H1 (cell line): ENCODE data around the gene SRCIN1. TPM values are rescaled to one million over a fixed set of nuclear protein-coding genes. Genes with fewer than 3 reads are reported as not detected.

Experiments
- CTCF ChIA-PET: fragments of 300-600 bp; sonication (Branson Sonifier 250); formaldehyde crosslinking; loops from one replicate; lab custom pipeline; 2021; ENCODE audit not compliant: partially characterized antibody; lab: Charles Lee
- POLR2A ChIA-PET: fragments of 300-600 bp; sonication (Branson Sonifier 250); formaldehyde crosslinking; loops from one replicate; lab custom pipeline; 2021; ENCODE audit warnings: inconsistent platforms; ENCODE audit not compliant: partially characterized antibody; lab: Charles Lee
- DNase-seq, 2 experiments: peaks; one replicate each; pipeline versions ENCODE4 v3.0.0 to v3.0.0-alpha.2; 2010 to 2022; ENCODE audit warnings: low spot score in 2 of 2, low read depth in 1 of 2, mixed read lengths in 1 of 2
- FAIRE-seq: peaks from 2 replicates; lab custom pipeline; 2011; peaks lifted over from hg19 to GRCh38; lab: Jason Lieb, UNC
- H2AFZ ChIP-seq: 2 replicates; pipeline ENCODE4 v1.8.1; 2012; ENCODE audit warnings: low read length, inconsistent platforms
- H2AK5ac ChIP-seq: 2 replicates; pipeline ENCODE4 v1.6.1; 2013; ENCODE audit warnings: low read depth, low read length
- H2BK120ac ChIP-seq: replicated peaks from 2 replicates; pipeline ENCODE3; 2013; ENCODE audit warnings: low read depth, low read length, inconsistent platforms
- H2BK12ac ChIP-seq: 2 replicates; pipeline ENCODE4 v1.6.1; 2013; ENCODE audit warnings: low read depth, low read length
- H2BK15ac ChIP-seq: 2 replicates; pipeline ENCODE4 v1.6.1; 2013; ENCODE audit warnings: low read length
- H2BK20ac ChIP-seq: 2 replicates; pipeline ENCODE4 v1.6.1; 2013; ENCODE audit warnings: low read length
- H2BK5ac ChIP-seq: 2 replicates; pipeline ENCODE4 v1.6.1; 2013; ENCODE audit warnings: low read depth, low read length
- H3K14ac ChIP-seq: 2 replicates; pipeline ENCODE4 v1.6.1; 2013; ENCODE audit warnings: inconsistent platforms; ENCODE audit not compliant: insufficient read length
- H3K18ac ChIP-seq: 2 replicates; pipeline ENCODE4 v1.6.1; 2013; ENCODE audit warnings: low read length; ENCODE audit errors: extremely low read depth
- H3K23ac ChIP-seq: 2 replicates; pipeline ENCODE4 v1.6.1; 2013; ENCODE audit warnings: inconsistent platforms; ENCODE audit not compliant: insufficient read length
- H3K23me2 ChIP-seq: 2 replicates; pipeline ENCODE4 v1.6.1; 2013; ENCODE audit warnings: low read depth, low read length
- H3K27ac ChIP-seq: 2 replicates; pipeline ENCODE4 v1.6.1; 2011; ENCODE audit warnings: low read depth, low read length, inconsistent platforms
- H3K27me3 ChIP-seq, 4 experiments: replicated peaks in 1 of 4; 1 replicate in 1 of 4; 2 replicates in 3 of 4; pipeline versions ENCODE4 v1.6.1 to v1.8.1; 2011 to 2013; ENCODE audit warnings: low read length in 3 of 4, mild to moderate bottlenecking in 3 of 4, inconsistent platforms in 2 of 4, mixed read lengths in 2 of 4, moderate library complexity in 1 of 4; ENCODE audit not compliant: control insufficient read depth in 3 of 4, insufficient read depth in 3 of 4; ENCODE audit errors: extremely low read depth in 1 of 4
- H3K36me3 ChIP-seq, 4 experiments: 2 replicates each; pipeline versions ENCODE4 v1.6.1 to v1.8.1; 2011 to 2013; ENCODE audit warnings: mild to moderate bottlenecking in 4 of 4, low read length in 3 of 4, moderate library complexity in 2 of 4, control low read depth in 1 of 4, inconsistent platforms in 1 of 4; ENCODE audit not compliant: insufficient read depth in 4 of 4, control insufficient read depth in 2 of 4
- H3K4ac ChIP-seq: replicated peaks from 2 replicates; pipeline ENCODE3; 2013; ENCODE audit warnings: low read length, low read depth, mixed read lengths, inconsistent platforms; ENCODE audit not compliant: insufficient read length
- H3K4me1 ChIP-seq, 4 experiments: replicated peaks in 1 of 4; 1 replicate in 1 of 4; 2 replicates in 3 of 4; pipeline versions ENCODE4 v1.6.1 to v1.8.1; 2011 to 2013; ENCODE audit warnings: low read length in 3 of 4, inconsistent platforms in 2 of 4, mixed read lengths in 1 of 4; ENCODE audit not compliant: insufficient read depth in 4 of 4, control insufficient read depth in 3 of 4
- H3K4me2 ChIP-seq, 2 experiments: 2 replicates each; pipeline versions ENCODE4 v1.6.1 to v1.8.1; 2011 to 2013; ENCODE audit warnings: low read depth in 2 of 2, low read length in 2 of 2, control low read depth in 1 of 2, inconsistent platforms in 1 of 2, mild to moderate bottlenecking in 1 of 2; ENCODE audit not compliant: insufficient read depth in 1 of 2
- H3K4me3 ChIP-seq, 4 experiments: fragments of 200-600, 300-600 bp in 1 of 4; sonication (generic), shearing (Covaris generic), sonication (Bioruptor Twin) in 1 of 4; 2 replicates each; pipeline versions ENCODE4 v1.5.1 to v1.8.1; 2011 to 2016; ENCODE audit warnings: low read length in 4 of 4, low read depth in 3 of 4, control low read depth in 2 of 4, inconsistent platforms in 2 of 4, mild to moderate bottlenecking in 2 of 4, mixed read lengths in 1 of 4, moderate library complexity in 1 of 4; ENCODE audit not compliant: insufficient read depth in 2 of 4; ENCODE audit errors: extremely low read depth in 1 of 4
- H3K56ac ChIP-seq: replicated peaks from 2 replicates; pipeline ENCODE3; 2013; ENCODE audit warnings: low read depth, mild to moderate bottlenecking, mixed read lengths, low read length, inconsistent platforms; ENCODE audit not compliant: insufficient read length
- H3K79me1 ChIP-seq: 2 replicates; pipeline ENCODE4 v1.6.1; 2013; ENCODE audit warnings: low read depth, low read length, control low read depth
- H3K79me2 ChIP-seq, 2 experiments: 2 replicates each; pipeline versions ENCODE4 v1.6.1 to v1.8.1; 2012 to 2013; ENCODE audit warnings: low read length in 2 of 2, mild to moderate bottlenecking in 2 of 2, inconsistent platforms in 1 of 2; ENCODE audit not compliant: insufficient read depth in 2 of 2, control insufficient read depth in 1 of 2
- H3K9ac ChIP-seq, 4 experiments: replicated peaks in 1 of 4; 1 replicate in 1 of 4; 2 replicates in 3 of 4; pipeline versions ENCODE4 v1.6.1 to v1.8.1; 2011 to 2013; ENCODE audit warnings: low read depth in 3 of 4, low read length in 3 of 4, control low read depth in 2 of 4, mild to moderate bottlenecking in 2 of 4, moderate library complexity in 2 of 4, inconsistent platforms in 1 of 4; ENCODE audit errors: extremely low read depth in 1 of 4
- H3K9me3 ChIP-seq, 2 experiments: 2 replicates each; pipeline versions ENCODE4 v1.6.1 to v1.8.1; 2012 to 2013; ENCODE audit warnings: mild to moderate bottlenecking in 2 of 2, moderate library complexity in 2 of 2, control low read depth in 1 of 2, inconsistent platforms in 1 of 2, low read depth in 1 of 2, low read length in 1 of 2, mixed read lengths in 1 of 2; ENCODE audit not compliant: insufficient read depth in 2 of 2
- H4K20me1 ChIP-seq, 2 experiments: replicated peaks in 1 of 2; 2 replicates each; pipeline versions ENCODE3 to v1.8.1; 2011 to 2013; ENCODE audit warnings: inconsistent platforms in 2 of 2, low read length in 2 of 2, mild to moderate bottlenecking in 1 of 2; ENCODE audit not compliant: insufficient read depth in 2 of 2, control insufficient read depth in 1 of 2
- H4K5ac ChIP-seq: 2 replicates; pipeline ENCODE4 v1.6.1; 2013; ENCODE audit warnings: low read length, low read depth, mixed read lengths, inconsistent platforms; ENCODE audit not compliant: insufficient read length
- H4K8ac ChIP-seq: 2 replicates; pipeline ENCODE4 v1.8.0; 2013; ENCODE audit warnings: mild to moderate bottlenecking, moderate library complexity, low read length, inconsistent platforms; ENCODE audit not compliant: insufficient read depth; ENCODE audit errors: extremely low read depth
- H4K91ac ChIP-seq: replicated peaks from 2 replicates; pipeline ENCODE3; 2013; ENCODE audit warnings: low read length, mixed read lengths, inconsistent platforms; ENCODE audit not compliant: insufficient read length
- JUN ChIP-seq: IDR thresholded peaks from 2 replicates; pipeline ENCODE4 v1.6.1; 2011; ENCODE audit warnings: low read depth, mild to moderate bottlenecking, improper control_type of control experiment, low read length
- NANOG ChIP-seq: IDR thresholded peaks from 2 replicates; pipeline ENCODE4 v1.6.1; 2011; ENCODE audit warnings: low read length, low read depth, mild to moderate bottlenecking, inconsistent platforms; ENCODE audit not compliant: insufficient read depth, poor library complexity, severe bottlenecking
- WGBS, 2 experiments: shearing (Covaris generic) in 1 of 2; methylation state at CpG; one replicate each; pipeline versions ENCODE4 v1.1.6 to v1.1.7; 2013 to 2015; ENCODE audit warnings: low lambda C conversion rate in 2 of 2, mixed read lengths in 2 of 2, inconsistent platforms in 1 of 2, low coverage in 1 of 2, missing lambda C conversion rate in 1 of 2; ENCODE audit not compliant: insufficient replicate concordance in 2 of 2, insufficient coverage in 1 of 2, insufficient read length in 1 of 2; ENCODE audit errors: extremely low coverage in 1 of 2, missing lambda C conversion rate in 1 of 2; 5-methylcytosine and 5-hydroxymethylcytosine counted together
- polyA plus RNA-seq, 7 experiments: library from polyadenylated mRNA; depleted of rRNA in 3 of 7; stranded (reverse) in 5 of 7; unstranded in 2 of 7; fragments of >200 nt in 5 of 7; fragments of 200-250 nt in 2 of 7; gene quantifications; 1 replicate in 5 of 7; 2 replicates in 1 of 7; 4 replicates in 1 of 7; pipeline versions ENCODE4 v1.2.1 to v1.2.3, GENCODE V29; 2011 to 2013; ENCODE audit warnings: missing spikeins in 2 of 7, mixed read lengths in 2 of 7
- total RNA-seq: library from RNA; stranded (reverse); fragmentation: NEBNext Ultra II Directional; extraction: Animal tissue kit (Norgen Biotek cat#: 25700); gene quantifications from 2 replicates; pipeline ENCODE4 v1.2.1, GENCODE V29; 2021

Gene SRCIN1
- total and polyA plus RNA-seq, 2 of the 8 experiments (the other 6 are each of a cell fraction or from before 2014, with no cell fraction given) = 2.8 to 3.8 TPM

- Histone ChIP-seq H3K4me3 (peak overlapping the region in 3 of 4 experiments; percentile 2 to 32 (median 24); a peak in 4 of 8 replicates), H3K9me3 (peaks cover 0 to 10% of the 10 kb centered on the region in 2 experiments; a peak in 2 of 4 replicates)
- FAIRE-seq = no peak
- peak; percentile 60 for TF ChIP-seq NANOG
- TF ChIP-seq JUN = no peak
Observed at GRCh38 chr17:38609280-38610031, 3.7 kb upstream of the SRCIN1 start.

More at GRCh38 chr17:38609280-38610031, 3.7 kb upstream of the SRCIN1 start:
- Histone ChIP-seq H3K79me2 (no peaks in the 10 kb centered on the region), H3K4me2 (peak overlapping the region; percentile 55 to 90), H3K56ac (no peak overlapping the region), H3K36me3 (no peaks in the 10 kb centered on the region), H4K91ac (peak overlapping the region; percentile 94), H4K8ac (peak overlapping the region; percentile 77; the same call in 1 of the 2 replicates), H3K14ac (no peak overlapping the region), H2AFZ (no peak overlapping the region), H2BK15ac (no peak overlapping the region), H2AK5ac (peak overlapping the region; percentile 54; the same call in 1 of the 2 replicates), H4K20me1 (no peaks in the 10 kb centered on the region), H2BK120ac (peak overlapping the region; percentile 51), H3K4ac (peak overlapping the region; percentile 2), H3K23ac (no peak overlapping the region), H3K27ac (peak overlapping the region; percentile 83), H2BK20ac (peak overlapping the region; percentile 99), H2BK5ac (peak overlapping the region; percentile 99), H3K23me2 (peaks cover 8% of the 10 kb centered on the region; the same call in 1 of the 2 replicates), H2BK12ac (peak overlapping the region; percentile 100), H3K27me3 (peaks cover 0 to 8% (median 6%) of the 10 kb centered on the region in 4 experiments; a peak in 6 of 7 replicates), H3K18ac (peak overlapping the region; percentile 99), H3K79me1 (no peaks in the 10 kb centered on the region), H3K9ac (no peak overlapping the region; a peak in 1 of 7 replicates), H4K5ac (peak overlapping the region; percentile 71), H3K4me1 (peaks cover 28 to 39% (median 33%) of the 10 kb centered on the region in 4 experiments)
- POLR2A ChIA-PET = interaction anchor here (0.6 to 1.8 kb wide), 6 partner anchors 8 to 122 kb away, joined by 3 to 6 read pairs (median 5); no protein-coding TSS in a partner anchor
- 2% methylated on average over 9 of the region's 9 CpGs; no CpG with 5 or more reads in 1 of the 2 experiments for WGBS, 2 experiments
- CTCF ChIA-PET = interaction anchor here (0.6 to 32.0 kb wide), 8 partner anchors 8 to 1263 kb away, joined by 3 to 914 read pairs (median 4); partner anchors contain the start of gene EPOP
- peak; percentile 84 to 90 for DNase-seq
